Activated CD4-positive, alpha-beta T cell treated with anti-CD3 and anti-CD28 coated beads, Interleukin-2, amount 50 U/mL, for 48 hours (primary cell): Measurements from ENCODE around the gene ZNF253.
"Not testable (repeated sequence)": the region's sequence is repeated elsewhere in the genome, so short reads cannot be mapped to it uniquely, and the experiment has no call there.

Source experiments
- DNase-seq, 2 experiments: peaks; one replicate each; pipeline ENCODE4 v3.0.0-alpha.2; 2020

ZNF253 gene

DNA sequence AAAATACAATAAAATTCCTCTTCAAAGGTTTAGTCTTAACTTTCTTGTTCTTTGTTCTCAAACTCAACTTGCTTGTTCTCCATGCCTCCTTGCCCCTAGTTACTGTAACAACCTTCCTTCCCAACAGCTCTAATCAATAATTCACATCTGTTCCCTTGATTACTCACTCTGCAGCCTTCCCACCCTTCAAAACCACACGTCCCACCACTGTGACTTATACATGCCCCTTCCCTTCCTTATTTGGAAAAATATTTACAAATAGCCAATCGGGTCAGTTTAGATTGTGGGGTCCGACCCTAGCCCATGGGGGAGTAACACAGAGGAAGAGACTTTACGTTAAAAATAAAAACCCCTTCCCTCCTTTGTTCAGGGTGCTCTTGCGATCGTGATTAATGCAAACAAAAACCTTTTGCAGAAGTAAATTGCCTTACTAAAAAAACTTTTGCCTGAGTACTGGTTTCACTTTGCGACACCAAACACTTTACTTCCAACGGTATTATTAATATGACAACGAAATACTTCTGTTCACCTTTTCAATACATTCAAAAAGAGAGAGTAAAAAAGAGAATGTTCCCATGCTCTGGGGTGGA lies 34.6 kb downstream of the ZNF253 start:
- DNase-seq: peak; percentile 6 to 19

DNA sequence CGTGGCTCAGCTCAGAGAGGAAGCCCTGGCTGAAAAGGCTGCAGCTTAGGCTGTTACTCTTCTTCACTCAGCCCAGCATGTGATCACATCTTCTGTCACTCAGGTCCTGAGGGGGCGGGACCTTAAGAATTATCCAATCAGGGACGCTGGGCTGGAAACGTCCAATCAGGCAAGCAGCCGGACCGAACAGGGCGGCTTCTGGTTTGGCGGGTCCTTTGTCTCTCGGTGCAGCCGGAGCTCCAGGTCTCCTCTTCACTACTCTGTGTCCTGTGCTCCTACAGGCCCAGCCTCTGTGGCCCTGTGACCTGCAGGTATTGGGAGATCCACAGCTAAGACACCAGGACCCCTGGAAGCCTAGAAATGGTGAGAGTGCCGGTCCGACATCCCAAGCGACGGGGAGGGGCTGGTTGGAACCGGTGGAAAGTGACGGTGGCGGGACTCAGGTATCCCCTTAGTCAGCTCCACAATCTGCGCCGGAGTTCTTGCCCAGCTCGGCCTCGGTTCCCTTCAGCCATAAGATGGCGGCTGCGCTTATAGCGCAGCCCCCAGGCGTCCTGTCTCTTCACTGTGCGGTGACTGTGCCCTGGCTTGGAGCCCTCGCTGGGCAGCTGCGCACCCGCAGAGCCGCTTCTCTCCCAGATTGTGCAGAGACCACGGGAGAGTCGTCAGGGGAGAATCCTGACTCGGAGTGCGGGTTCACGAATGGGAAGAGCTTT lies 35.2 kb downstream of the ZNF253 start, which contains the start of gene ZNF93:
TSS of gene ZNF93 (plus strand) at position 218 of the 716 bp plus-strand sequence. CDS start at position 361, 143 bp downstream.
- peak; percentile 87 to 93 for DNase-seq

DNA sequence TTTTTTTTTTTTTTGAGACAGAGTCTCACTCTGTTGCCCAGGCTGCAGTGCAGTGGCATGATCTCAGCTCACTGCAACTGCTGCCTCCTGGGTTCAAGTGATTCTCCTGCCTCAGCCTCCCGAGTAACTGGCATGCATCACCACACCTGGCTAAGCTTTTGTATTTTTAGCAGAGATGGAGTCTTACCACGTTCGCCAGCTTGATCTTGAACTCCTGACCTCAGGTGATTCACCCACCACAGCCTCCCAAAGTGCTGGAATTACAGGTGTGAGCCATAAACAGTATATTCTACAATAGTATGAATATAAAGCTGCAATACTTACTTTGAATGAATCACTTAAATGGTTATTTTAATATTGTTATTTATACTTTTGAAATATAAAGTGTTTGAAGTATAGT lies 41.9 kb downstream of the ZNF253 start:
- DNase-seq: not testable (repeated sequence)

DNA sequence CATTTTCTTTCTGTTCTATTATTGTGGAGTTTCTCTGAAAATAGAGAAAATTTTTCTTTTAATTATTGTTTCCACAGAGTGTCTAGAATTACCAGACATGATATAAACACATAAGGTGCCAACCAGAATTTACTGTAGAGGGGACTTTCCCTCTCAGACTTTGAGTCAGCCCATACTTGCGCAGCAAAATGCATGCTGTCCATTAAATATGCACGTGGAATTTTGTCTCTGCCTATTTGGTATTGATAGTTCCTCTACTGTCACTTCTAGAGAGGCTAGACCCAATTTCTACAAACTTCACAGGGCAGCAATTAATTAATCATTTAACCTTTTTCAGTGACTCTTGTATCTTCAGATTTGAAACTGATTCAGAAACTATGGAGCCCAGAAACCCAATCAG lies 44.0 kb downstream of the ZNF253 start:
- no peak for DNase-seq

DNA sequence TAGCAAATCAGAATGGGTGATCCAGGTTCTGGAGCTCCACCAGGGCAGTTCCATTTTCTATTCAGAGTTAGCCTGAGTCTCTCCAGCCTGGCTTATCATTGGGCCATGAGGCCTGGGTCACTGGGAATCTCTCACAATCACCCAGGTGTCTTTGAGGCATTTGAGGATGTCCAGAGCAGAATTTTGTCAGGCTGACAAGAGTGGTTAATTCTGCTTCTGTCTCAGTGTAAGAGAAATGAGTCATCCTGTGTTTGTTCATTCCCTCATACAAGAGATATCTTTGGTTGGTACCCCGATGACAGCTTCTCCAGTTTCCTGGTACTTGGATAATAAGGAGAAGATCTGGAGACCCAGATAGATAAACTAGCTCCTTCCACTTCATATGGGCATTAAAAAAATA lies 45.5 kb downstream of the ZNF253 start:
- DNase-seq: no peak

DNA sequence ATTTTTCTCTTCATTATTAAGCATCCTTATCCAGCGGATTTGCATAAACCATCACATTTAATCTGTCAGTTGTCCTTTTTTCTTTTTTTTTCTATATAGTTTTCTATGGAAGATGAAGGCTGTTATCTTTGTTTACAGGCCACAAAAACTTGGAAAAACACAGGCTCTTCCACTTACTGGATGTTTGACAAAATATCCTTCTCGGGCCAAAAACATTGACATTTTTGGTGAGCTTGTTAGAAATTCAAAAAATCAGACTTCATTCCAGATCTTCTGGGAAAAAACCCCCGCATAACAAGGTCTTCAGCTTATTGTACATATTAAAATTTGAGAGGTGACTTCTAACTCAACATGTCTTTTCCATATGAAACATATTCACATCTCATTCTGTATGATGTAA lies 48.9 kb downstream of the ZNF253 start:
- no peak for DNase-seq

DNA sequence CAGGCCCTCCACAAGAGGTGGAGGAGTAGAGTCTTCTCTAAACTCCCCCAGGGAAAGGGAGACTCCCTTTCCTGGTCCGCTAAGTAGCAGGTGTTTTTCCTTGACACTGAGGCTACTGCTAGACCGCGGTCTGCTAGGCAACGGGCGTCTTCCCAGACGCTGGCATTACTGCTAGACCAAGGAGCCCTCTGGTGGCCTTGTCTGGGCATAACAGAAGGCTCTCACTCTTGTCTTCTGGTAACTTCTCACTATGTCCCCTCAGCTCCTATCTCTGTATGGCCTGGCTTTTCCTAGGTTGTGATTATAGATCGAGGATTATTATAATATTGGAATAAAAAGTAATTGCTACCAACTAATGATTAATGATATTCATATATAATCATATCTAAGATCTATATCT lies 64.7 kb downstream of the ZNF253 start:
- peak; percentile 41 to 55 for DNase-seq

DNA sequence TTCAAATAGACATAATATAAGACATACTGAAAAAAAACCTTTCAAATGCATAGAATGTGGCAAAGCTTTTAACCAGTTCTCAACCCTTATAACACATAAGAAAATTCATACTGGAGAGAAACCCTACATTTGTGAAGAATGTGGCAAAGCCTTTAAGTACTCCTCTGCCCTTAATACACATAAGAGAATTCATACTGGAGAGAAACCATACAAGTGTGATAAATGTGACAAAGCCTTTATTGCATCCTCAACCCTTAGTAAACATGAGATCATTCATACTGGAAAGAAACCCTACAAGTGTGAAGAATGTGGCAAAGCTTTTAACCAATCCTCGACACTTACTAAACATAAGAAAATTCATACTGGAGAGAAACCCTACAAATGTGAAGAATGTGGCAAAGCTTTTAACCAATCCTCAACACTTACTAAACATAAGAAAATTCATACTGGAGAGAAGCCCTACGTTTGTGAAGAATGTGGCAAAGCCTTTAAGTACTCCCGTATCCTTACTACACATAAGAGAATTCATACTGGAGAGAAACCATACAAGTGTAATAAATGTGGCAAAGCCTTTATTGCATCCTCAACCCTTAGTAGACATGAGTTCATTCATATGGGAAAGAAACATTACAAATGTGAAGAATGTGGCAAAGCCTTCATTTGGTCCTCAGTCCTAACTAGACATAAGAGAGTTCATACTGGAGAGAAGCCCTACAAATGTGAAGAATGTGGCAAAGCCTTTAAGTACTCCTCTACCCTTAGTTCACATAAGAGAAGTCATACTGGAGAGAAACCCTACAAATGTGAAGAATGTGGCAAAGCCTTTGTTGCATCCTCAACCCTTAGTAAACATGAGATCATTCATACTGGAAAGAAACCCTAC lies 68.0 kb downstream of the ZNF253 start:
- DNase-seq: not testable (repeated sequence)

DNA sequence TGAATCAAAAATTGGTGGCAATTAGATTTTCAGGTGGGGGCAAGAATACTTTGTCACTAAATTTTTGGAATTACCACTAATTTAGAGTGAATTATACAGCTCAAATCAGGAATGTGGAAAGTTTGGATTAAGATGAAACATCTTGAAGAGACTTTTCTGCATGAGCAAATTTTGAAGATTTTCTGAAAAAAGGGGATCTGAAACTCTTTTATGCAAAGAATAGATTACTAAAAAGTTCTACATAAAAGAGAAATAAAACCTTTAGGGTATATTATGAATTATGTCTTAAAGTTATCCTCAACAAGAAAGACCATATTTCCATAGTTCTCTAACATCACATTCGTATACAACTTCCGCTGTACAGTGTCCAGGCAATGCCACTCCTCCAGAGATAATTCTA lies 71.7 kb downstream of the ZNF253 start:
- DNase-seq: no peak

DNA sequence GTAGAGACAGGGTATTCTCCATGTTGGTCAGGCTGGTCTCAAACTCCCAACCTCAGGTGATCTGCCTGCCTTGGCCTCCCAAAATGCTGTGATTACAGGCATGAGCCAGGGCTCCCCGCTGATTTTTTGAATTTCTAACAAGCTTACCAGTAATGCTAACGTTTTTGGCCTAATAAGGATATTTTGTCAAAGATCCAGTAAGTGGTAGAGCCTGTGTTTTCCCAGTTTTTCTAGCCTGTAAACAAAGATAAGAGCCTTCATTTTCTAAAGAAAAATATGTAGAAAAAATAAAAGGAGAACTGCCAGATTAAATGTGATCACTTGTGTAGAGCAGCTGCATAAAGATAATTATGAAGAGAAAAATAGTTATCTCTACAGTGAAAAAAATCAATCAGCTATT lies 72.8 kb downstream of the ZNF253 start:
- no peak for DNase-seq

DNA sequence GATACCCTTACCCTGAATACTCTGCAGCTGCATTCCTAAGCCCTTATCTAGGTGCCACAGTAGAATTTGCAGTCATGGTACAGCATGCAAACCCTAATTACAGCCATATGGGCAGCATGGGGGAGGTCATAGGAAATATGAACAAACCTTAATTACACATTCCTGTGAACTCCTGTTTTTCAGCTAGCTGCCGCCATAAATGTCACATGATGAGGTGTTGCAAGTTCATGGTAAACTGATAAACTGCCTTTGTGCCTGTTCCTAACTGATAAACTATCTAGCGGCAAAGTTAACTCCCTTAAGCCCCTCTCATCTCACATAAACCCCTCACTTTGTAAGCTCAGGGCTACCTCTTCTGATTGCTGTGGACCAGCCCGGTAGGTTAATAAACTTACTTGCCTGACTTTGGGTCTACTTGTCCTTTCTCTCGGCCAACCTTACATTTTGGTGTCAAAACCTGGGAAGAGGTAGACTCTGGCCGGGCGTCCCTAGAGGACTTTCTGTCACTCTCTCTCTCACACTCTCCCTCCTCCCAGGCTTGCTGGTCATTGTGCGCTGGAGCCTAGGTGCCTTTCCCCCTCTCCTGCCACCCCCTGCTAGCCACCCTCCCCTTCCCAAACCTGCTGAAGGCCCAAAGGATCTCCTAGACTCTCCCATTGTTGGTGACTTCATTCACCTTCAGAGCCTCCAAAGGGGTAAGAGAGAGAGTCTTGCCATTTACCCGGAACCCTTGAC lies 78.3 kb downstream of the ZNF253 start:
- DNase-seq: no peak
